Activated CD4-positive, alpha-beta T cell treated with anti-CD3 and anti-CD28 coated beads for 1 hour (primary cell): ENCODE measurements around the gene DPEP2.
A peak's percentile ranks its signal among the peaks of the same experiment; 100 is the strongest.
"Not testable (repeated sequence)": the region's sequence is repeated elsewhere in the genome, so short reads cannot be mapped to it uniquely, and the experiment has no call there.

ENCODE experiments used
- DNase-seq: peaks from one replicate; pipeline ENCODE4 v3.0.0-alpha.2; 2020

The DPEP2 gene

DNA sequence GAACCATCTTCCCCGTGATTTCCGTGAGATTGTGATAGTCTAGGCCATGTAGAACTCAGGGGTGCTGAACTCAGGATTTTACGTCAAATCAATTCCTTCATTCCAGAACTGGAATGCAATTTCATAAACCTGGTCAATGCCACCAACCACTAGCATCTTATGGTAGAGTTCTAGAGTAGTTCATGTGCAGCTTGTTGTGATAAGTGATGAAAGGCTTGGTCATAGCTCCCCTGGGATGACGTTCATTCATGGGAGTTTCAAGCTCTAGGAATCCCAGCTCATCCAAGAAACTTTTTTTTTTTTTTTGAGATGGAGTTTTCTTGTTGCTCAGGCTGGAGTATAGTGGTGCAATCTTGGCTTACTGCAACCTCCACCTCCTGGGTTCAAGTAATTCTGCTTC lies 3.7 kb upstream of the DPEP2 start:
- no peak for DNase-seq

DNA sequence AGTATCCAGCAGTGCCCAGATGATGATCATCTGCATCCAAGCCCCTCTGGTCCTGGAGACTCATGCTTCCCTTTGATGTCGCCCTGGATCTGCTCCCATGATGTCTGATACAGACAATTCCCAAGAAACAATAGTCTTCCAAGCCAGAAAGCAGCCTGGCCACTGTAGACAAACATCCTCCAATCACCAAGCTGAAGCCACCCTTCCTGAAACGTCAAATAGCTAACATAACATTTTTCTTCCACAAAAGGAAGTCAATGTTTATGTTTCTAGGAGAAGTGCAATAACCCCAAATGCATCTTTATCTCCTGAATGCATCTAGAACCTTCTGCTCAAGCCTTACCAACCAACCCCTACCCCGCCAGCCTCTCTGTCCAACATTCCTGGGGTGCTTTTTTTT lies 1.2 kb upstream of the DPEP2 start:
- DNase-seq, result no peak

DNA sequence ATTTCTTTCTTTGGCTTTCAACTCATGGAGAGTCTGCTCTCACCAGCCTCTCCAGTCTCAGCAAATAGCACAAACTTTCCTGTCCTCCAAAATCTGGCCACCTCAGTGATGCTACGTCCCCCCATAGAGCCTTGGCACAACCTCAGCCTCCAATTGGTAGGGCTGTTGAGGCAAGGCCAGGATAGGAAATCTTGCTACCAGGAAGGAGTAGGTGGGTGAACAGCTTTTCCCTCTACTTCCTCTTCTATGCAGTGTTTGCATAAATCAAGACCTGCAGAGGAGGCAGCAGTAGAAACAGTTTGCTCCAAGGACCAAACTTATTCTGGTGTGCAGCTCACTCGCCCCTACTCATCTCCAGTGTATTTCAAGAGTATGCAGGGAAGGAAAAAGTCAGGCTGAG lies 701 bp upstream of the DPEP2 start:
- DNase-seq, result no peak

DNA sequence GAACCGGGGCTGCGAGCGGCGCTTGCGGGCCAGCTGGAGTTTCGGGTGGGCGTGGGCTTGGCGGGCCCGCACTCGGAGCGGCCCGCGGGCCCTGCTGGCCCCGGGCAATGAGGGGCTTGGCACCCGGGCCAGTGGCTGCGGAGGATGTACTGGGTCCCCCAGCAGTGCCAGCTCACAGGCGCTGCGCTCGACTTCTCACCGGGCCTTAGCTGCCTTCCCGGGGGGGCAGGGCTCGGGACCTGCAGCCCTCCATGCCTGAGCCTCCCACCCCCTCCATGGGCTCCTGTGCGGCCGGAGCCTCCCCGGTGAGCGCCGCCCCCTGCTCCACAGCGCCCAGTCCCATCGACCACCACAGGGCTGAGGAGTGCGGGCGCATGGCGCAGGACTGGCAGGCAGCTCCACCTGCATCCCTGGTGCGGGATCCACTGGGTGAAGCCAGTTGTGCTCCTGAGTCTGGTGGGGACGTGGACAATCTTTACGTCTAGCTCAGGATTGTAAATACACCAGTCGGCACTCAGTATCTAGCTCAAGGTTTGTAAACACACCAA lies 979 bp downstream of the DPEP2 start:
- DNase-seq, result not testable (repeated sequence)

DNA sequence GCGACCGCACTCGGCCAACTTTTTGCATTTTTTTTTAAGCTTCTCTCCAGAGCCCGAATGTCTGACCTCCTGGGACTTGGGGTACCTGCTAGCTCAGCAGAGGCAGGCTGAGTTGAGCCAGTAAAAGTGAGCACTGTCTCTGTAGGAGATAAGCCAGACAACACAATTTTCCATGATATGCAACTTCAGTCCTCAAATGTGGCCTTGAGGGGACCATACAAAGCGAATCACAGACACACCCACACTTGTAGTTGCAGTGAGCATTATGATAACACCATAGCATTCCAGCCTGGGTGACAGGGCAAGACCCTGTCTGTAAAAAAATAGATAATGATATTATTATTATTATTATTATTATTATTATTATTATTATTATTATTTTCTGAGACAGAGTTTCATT lies 2.6 kb downstream of the DPEP2 start:
- DNase-seq, result no peak

DNA sequence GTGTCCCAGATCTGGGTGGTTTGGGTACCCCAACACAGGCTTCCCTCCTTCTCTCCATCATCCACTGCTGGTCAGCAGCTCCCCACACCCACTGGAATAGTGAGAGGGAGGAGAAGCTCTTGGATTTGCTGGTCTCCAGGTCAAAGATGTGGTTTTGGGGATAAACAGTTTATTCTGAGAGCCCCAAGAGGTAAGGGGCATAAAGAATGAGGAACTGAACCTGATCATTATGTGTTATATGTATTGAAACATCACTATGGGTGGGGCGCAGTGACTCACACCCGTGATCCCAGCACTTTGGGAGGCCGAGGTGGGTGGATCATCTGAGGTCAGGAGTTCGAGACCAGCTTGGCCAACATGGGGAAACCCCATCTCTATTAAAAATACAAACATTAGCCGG lies 3.9 kb downstream of the DPEP2 start:
- no peak for DNase-seq

DNA sequence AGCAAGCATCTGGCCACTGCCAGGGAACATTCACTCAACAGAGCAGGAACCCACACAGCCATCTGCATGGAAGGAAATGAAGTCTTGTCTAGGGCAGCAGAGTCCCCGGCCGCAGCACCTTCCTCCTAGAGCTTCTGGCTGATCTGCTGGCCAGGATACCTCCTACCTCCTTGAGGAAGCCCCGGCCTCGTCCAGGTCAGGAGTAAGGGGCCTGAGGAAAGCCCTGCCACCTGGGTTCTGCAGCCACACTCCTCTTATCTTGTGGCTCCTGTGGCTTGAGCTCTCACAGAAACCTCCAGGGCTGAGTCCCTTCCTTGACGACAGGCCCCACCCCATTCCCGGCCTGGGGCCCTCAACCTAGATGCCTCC lies 5.3 kb downstream of the DPEP2 start:
- not testable (repeated sequence) for DNase-seq

DNA sequence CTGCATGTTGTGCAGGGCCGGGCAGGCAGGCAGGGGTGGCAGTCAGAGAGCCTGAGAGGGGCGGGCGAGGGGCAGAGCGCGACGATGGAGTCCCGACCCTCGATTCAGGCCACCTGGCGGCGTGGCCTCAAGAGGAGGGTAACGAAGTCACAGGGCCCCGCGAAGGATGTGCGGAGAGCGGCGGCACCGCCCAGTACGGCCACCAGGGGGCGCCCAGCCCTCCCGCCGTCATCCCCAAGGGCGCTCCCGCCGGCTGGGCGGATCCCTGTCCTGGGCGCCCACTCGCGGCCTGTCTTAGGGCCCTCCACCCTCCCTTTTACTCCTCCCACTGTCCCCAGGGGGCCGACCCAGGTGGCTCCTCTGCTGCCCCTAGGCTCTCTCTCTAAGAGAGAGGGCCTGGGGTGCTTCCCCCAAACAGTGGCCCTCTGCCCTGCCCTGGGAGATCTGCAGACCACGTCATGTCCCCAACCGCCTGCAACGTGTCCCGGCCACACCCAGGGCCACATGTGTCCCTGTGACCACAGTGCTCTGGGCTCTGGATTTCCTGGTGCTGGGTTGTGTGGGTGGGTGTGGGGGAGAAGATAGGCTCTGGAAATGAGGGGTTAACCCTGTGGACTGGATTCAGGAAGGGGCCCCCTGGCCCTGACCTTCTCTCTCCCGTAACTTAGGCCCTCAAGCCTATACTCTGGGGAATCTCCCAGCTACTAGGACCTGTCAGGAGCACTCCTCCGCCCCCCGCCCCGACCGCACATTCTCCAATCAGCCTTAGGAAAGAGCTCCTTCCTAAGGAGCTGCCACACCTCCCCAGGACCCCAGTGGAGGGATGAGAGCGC lies 5.9 kb downstream of the DPEP2 start:
- peak; percentile 73 for DNase-seq

DNA sequence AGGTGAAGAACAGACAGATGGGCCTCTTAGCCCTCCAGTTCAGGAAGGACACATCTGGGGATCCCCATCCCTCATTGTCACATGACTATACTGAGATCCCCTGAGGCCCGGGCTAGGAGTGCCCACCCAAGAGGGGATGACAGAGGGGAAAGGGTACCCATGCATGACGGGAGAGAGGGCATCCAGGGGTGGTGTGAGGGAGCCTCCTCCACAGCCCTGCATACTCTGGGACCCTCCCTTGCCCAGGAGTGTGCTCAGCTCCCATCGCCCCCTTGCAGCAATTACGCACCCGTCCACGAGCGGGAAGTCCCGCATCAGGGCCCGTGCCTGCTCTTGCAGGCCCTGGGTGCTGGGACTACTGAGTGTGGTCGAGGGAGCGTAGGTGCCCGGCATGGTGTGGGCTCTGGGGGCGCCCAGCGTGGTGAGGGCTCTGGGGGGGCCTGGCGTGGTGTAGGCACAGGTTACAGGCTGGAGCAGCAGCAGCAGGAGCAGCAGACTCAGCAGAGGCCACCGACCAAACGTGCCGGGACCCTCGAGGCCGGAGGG lies 6.5 kb downstream of the DPEP2 start:
- DNase-seq, result no peak

DNA sequence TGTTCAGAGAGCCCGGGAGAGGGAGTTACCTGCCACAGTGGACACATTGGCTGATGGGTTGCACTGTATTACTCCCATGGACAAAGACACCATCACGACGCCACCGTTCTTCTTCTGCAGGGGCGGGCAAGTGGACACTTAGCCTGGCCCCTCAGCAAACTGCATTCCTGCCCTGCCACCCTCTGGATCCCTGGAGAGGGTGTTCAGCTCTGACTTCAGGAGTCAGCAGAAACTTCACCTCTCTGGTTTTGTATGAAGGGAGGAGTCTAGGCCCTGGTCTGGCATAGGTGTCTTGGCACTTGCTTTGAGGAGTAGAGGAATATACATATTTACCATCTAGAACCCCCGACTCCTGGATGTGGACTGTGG lies 9.3 kb downstream of the DPEP2 start:
- DNase-seq, result no peak

DNA sequence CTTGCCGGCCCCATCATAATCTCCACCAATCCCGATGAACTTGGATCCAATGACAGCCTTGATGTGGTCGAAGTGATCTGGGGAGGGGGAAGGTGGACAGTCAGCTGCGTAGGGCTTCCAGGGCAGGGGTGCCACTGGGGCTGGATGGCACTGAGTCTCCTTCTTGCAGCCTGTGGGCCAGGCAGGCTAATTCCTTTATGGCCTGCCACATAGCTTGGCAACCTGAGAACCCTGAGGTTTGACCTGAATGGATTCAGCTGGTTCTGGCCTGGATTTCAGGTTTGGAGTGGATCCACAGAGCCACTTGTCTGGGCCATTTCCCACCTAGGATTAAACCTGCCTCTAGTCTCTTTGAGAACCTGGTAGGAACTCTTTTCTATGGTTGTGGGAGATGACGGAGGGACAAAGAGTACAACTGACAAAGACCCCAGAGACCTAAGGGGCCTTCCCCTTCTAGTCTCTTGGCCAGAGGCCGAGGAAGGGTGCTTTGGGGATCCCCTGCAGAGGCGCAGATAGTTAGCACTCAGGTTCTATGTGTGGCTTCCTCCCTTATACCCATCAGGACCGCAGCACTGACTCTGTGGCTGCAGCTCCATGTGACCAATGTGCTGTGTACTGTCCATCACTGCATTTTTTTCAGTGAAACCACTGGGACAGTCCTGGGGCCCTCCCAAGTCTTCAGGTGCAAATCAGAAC lies 9.8 kb downstream of the DPEP2 start:
- no peak for DNase-seq

DNA sequence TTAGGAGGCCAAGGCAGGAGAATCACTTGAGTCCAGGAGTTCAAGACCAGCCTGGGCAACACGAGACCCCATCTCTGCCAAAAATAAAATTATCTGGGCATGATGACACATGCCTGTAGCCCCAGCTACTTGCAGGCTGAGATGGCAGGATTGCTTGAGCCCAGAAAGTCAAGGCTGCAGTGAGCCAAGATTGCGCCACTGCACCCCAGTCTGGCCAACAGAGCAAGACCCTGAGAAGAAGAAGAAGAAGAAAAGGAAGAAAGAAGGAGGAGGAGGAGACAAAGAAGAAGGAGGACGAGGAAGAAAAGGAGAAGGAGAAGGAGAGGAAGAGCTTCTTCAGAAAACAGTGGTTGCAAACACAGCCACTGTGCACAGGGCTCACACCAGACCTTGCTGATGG lies 10.6 kb downstream of the DPEP2 start:
- DNase-seq, result no peak

DNA sequence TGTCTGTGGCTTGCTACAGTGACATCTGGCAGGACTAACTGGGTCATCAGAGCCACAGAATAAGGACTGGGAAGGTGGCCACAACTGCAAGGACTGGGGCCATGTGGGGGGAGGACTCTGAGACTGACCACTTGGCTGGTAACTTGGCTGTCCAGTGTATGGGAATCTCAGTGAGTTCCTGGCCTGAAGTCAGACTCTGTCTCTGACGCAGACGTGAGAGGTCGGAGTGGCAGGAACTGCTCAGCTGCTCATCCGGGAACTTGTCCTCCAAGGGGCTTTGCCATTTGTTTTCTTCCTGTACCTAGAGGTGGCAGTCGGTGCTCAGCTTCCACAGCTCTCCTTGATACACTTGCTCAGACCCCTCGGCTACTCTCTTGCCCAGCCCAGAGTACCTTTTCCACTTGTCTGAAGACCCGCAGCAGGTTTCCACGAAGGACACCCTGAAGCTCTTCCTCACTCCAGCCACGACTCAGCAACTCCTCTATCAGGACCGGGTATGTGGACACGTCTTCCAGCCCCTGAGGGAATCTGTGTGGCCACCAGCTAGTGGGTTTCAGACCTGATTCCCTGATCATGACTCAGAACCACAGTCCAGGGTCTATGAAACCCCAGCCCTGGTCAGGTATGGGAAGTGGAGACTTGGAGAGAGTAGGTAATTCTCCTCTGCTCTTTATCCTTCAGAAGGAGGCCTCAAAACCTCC lies 11.7 kb downstream of the DPEP2 start:
- DNase-seq, result no peak

DNA sequence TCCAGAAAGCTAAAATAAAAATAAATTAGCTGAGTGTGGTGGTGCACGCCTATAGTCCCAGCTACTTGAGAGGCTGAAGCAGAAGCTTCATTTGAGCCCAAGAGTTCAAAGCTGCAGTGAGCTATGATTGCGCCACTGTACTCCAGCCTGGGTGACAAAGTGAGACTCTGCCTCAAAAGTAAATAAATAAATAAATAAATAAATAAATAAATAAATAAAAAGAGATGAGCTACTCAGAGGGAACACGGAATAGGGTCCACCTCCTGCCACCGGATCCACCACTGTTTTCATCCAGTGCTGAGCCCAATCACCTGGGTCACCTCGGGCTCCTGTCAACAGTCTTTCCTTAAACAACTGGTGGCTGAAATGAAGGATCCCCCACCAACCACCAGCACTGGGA lies 12.3 kb downstream of the DPEP2 start:
- DNase-seq, result no peak

DNA sequence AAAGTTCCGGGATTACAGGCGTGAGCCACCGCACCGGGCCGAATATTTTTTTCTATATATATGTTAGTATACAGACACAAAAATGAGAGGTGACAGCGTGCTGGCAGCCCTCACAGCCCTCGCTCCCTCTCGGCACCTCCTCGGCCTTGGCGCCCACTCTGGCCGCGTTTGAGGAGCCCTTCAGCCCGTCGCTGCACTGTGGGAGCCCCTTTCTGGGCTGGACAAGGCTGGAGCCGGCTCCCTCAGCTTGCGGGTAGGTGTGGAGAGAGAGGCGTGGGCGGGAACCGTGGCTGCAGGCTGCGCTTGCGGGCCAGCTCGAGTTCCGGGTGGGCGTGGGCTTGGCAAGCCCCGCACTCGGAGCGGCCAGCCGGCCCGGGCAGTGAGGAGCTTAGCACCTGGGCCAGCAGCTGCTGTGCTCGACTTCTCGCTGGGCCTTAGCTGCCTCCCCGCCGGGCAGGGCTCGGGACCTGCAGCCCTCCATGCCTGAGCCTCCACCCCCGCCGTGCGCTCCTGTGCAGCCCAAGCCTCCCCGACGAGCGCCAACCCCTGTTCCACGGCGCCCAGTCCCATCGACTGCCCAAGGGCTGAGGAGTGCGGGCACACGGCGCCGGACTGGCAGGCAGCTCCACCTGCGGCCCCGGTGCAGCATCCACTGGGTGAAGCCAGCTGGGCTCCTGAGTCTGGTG lies 17.1 kb downstream of the DPEP2 start:
- DNase-seq, result no peak

DNA sequence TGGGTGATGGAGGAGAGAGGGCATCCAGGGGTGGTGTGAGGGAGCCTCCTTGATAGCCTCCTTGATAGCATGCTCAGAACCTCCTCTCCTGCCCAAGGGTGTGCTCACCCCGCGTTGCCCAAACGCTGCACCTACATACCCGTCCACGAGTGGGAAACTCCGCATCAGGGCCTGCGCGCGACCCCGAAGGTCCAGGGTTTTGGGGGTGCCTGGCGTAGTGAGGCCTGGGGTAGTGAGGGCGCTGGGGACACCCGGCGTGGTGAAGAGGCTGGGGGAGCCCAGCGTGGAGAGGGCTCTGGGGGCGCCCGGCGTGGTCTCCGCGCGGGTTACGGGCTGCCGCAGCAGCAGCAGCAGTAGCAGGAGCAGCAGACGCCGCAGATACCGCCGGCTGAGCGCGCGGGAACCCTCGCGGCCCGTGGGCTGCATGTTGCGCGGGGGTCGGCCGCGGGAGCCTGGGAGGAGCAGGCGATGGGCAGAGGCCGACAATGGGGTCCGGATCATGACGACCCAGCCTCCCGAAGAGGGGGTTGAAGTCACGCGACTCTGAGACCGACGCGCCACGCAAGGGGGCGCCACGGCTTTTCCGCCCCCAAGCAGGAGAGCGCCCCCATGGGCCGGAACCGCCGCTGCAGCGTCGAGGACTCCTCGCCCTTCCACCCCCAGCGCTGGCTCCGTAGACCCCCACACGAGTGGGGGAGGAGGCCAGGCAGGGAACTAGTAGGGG lies 19.2 kb downstream of the DPEP2 start, which contains the start of gene DPEP3:
TSS of gene DPEP3 (minus strand) at position 545 of the 724 bp plus-strand sequence. CDS start at position 426, 119 bp downstream.
- no peak for DNase-seq

DNA sequence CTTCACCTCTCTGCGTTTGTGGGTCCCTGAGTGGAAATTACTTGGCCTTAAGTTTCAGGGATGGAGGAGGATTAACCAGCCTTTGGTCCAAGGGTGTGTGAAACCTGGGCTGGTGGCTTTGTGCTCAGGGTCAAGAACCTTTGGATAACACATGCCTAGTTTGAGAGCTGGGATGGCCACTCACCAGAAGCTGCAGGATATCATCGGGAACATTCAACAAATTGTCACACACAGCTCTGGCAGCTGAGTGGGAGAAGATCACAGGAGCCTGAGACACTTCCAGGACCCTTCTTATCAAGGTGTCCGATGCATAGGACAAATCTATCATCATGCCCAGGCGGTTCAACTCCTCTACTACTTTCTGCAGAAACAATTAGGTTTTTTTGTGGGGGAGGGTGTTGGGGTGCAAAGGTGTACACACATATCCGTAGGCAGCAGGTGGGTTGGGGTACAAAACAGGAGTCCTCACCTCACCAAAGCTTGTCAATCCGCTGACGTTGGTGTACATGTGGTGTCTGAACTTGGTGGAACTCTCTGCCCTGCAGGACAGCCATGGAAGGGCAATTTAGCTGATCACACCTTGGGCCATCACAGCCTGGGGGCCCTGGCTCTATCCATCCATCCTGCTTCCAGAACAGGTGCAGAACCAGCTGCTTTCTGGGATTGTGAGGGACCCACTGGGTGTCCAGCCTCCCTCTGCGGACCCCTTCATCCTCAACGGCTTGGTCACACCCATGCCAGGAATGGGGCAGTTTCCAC lies 21.6 kb downstream of the DPEP2 start:
- no peak for DNase-seq

DNA sequence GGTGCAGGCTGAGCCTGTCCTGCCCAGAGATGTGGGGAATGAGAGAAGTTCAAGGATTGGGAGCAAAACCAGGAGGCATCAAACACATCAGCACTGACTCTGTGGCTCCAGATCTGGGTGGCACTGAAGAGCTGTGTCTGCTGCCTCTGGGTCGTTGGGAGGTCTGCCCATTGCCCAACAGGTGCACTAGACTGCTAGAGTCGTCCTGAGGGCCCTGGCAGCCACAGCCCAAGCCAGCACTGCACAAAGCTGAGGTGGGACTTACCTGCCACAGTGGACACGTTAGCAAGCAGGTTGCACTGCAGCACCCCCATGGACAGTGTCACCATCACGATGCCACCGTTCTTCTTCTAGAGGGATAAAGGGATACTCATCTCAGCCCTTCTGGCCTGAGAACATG lies 22.3 kb downstream of the DPEP2 start:
- DNase-seq, result no peak

DNA sequence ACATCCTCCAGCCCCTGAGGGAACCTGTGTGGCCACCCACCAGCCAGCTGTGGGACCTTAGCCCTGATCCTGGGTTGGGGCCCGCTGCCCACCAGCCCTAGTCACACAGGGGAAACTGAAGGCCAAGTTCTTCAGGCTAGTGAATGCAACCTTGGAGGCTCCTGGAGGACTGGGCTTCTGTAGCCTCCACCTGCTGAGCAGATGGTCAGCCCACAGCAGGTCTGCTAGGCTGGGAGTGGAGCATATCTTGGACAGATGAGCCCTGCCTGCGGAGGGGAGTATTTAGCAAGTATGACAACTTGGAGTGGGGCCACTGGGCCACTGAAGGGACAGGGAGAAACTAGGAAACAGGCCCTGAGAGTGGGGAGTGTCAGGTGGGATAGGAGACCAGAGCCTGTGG lies 23.1 kb downstream of the DPEP2 start:
- DNase-seq, result no peak

DNA sequence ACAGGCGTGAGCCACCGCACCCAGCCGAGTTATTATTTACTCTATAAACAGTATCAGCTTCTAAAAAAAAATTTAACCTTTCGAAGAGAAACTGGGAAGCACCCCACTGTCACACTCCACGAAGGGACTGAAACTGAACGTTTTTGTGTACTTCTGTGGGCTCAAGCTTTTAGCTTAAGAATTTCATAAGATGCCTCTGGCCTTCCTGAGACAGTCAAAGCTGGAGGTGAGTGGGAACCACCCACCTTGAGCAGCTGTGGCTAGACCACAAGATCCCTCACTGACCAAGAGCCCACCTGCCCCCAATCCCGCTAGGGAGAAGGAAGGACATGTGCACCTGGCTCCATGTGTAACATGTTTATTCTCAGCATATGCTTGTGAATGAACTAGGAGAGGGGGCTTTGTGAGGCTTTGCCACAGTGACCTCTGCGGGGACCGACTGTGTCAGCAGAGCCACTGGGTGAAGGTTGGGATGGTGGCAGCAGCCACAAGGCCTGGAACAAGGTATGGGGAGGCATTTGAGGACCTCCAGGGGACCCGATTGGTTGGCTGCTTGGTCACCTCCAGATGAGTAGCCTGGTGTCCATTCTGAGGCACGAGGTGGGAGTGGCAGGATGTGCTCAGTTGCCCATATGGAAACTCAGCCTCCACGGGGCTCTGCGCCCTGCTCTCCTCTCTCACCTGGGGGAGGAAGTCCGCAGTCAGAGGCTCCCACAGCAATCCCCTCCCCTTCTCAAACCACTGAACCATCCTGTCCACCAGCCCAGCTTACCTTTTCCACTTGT lies 23.8 kb downstream of the DPEP2 start:
- no peak for DNase-seq
